OCI-LY3 (cell line): Measurements from ENCODE around the gene TMEM198.

Experiments used
- H2AFZ ChIP-seq: fragments of 200-600, 300-600 bp; shearing (Covaris generic); 2 replicates; pipeline ENCODE4 v1.6.0; 2014; ENCODE audit warnings: antibody characterized with exemption, low read depth, low read length
- H3K27ac ChIP-seq: fragments of 200-600, 300-600 bp; sonication (generic); 2 replicates; pipeline ENCODE4 v1.5.1; 2014; ENCODE audit warnings: mild to moderate bottlenecking, low read length, moderate library complexity, mixed read lengths
- H3K27me3 ChIP-seq: fragments of 200-600, 300-600 bp; sonication (generic); 2 replicates; pipeline ENCODE4 v1.6.1; 2014; ENCODE audit warnings: low read depth, low read length, mixed read lengths
- H3K36me3 ChIP-seq: fragments of 200-600, 300-600 bp; sonication (generic); replicated peaks from 2 replicates; pipeline ENCODE3; 2014; ENCODE audit warnings: low read depth, low read length, mixed read lengths
- H3K4me1 ChIP-seq: fragments of 300-600, 200-600 bp; sonication (generic); 2 replicates; pipeline ENCODE4 v1.6.1; 2014; ENCODE audit warnings: low read length, mixed read lengths
- H3K4me2 ChIP-seq: fragments of 200-600, 300-600 bp; sonication (generic); 2 replicates; pipeline ENCODE4 v1.6.1; 2014; ENCODE audit warnings: low read length, mixed read lengths
- H3K4me3 ChIP-seq: fragments of 300-600, 200-600 bp; sonication (generic); 2 replicates; pipeline ENCODE4 v1.5.1; 2014; ENCODE audit warnings: antibody characterized with exemption, mild to moderate bottlenecking, low read length, moderate library complexity
- H3K79me2 ChIP-seq: fragments of 300-600, 200-600 bp; shearing (Covaris generic); 2 replicates; pipeline ENCODE4 v1.6.1; 2014; ENCODE audit warnings: mild to moderate bottlenecking, low read length, mixed read lengths
- H3K9ac ChIP-seq: fragments of 300-600, 200-600 bp; shearing (Covaris generic); 2 replicates; pipeline ENCODE4 v1.6.0; 2014; ENCODE audit warnings: mild to moderate bottlenecking, low read length, moderate library complexity
- H3K9me3 ChIP-seq: fragments of 200-600, 300-600 bp; shearing (Covaris generic); 2 replicates; pipeline ENCODE4 v1.6.1; 2014; ENCODE audit warnings: low read length, mixed read lengths; ENCODE audit not compliant: insufficient read depth
- H4K20me1 ChIP-seq: fragments of 200-600, 300-600 bp; sonication (generic); 2 replicates; pipeline ENCODE4 v1.6.1; 2016; ENCODE audit warnings: low read length, mixed read lengths; ENCODE audit not compliant: insufficient read depth
- CTCF ChIP-seq: fragments of 200-600, 300-600 bp; sonication (generic); IDR thresholded peaks from 2 replicates; pipeline ENCODE4 v1.5.1; 2014; ENCODE audit warnings: antibody characterized with exemption, low read length, low read depth
- EZH2phosphoT487 ChIP-seq: fragments of 200-600 bp; shearing (Covaris generic); IDR thresholded peaks from 2 replicates; pipeline ENCODE4 v1.6.1; 2018; ENCODE audit warnings: antibody characterized with exemption, mixed run types, low read depth

TMEM198 gene

GRCh38 chr2:219539926-219540678 lies 3.7 kb upstream of the TMEM198 start:
- Histone ChIP-seq H3K9ac (no peak overlapping the region), H3K4me1 (peaks cover 6% of the 10 kb centered on the region), H2AFZ (no peak overlapping the region)

GRCh38 chr2:219540784-219541504 lies 2.9 kb upstream of the TMEM198 start:
- peaks cover 8% of the 10 kb centered on the region for H3K79me2 ChIP-seq
- no peak overlapping the region for H3K27ac ChIP-seq
- peak overlapping the region; percentile 97 for H3K4me2 ChIP-seq
- no peak overlapping the region for H3K4me3 ChIP-seq
- no peaks in the 10 kb centered on the region for H3K27me3 ChIP-seq
- no peaks in the 10 kb centered on the region for H3K9me3 ChIP-seq
- peaks cover 8% of the 10 kb centered on the region for H3K36me3 ChIP-seq
- no peak overlapping the region for H3K9ac ChIP-seq
- no peak overlapping the region for H2AFZ ChIP-seq
- TF ChIP-seq CTCF (no peak), EZH2phosphoT487 (no peak)
- peaks cover 14% of the 10 kb centered on the region; the same call in 1 of the 2 replicates for H4K20me1 ChIP-seq
- H3K4me1 ChIP-seq, result peaks cover 6% of the 10 kb centered on the region

More at GRCh38 chr2:219539926-219540678, 3.7 kb upstream of the TMEM198 start:
- H3K9me3 ChIP-seq, result no peaks in the 10 kb centered on the region
- no peak overlapping the region for H3K4me2 ChIP-seq
- no peak for TF ChIP-seq EZH2phosphoT487
- no peak for TF ChIP-seq CTCF
- H3K4me3 ChIP-seq, result no peak overlapping the region
- H3K27me3 ChIP-seq, result no peaks in the 10 kb centered on the region
- H3K79me2 ChIP-seq, result peaks cover 8% of the 10 kb centered on the region
- H4K20me1 ChIP-seq, result peaks cover 14% of the 10 kb centered on the region; the same call in 1 of the 2 replicates
- H3K27ac ChIP-seq, result no peak overlapping the region
- H3K36me3 ChIP-seq, result peaks cover 8% of the 10 kb centered on the region

GRCh38 chr2:219541611-219542180 lies 2.1 kb upstream of the TMEM198 start:
- Histone ChIP-seq H3K79me2 (peaks cover 8% of the 10 kb centered on the region), H3K36me3 (peaks cover 8% of the 10 kb centered on the region), H3K27me3 (no peaks in the 10 kb centered on the region), H3K4me3 (peak overlapping the region; percentile 99), H2AFZ (no peak overlapping the region), H4K20me1 (peaks cover 14% of the 10 kb centered on the region; the same call in 1 of the 2 replicates), H3K4me2 (peak overlapping the region; percentile 97), H3K9ac (peak overlapping the region; percentile 83; the same call in 1 of the 2 replicates), H3K27ac (no peak overlapping the region), H3K4me1 (peaks cover 6% of the 10 kb centered on the region), H3K9me3 (no peaks in the 10 kb centered on the region)
- no peak for TF ChIP-seq EZH2phosphoT487
- TF ChIP-seq CTCF, result peak; percentile 99
